Lower lobe of right lung (tissue), 2 donors: ENCODE measurements around the gene CREG1. TPM values are rescaled to one million over a fixed set of nuclear protein-coding genes. Genes with fewer than 3 reads are reported as not detected.

Experiments
- ATAC-seq, 2 donors: fragments of 200-7000 bp; cut with Tn5 transposase; one replicate each; pipeline ENCODE4 v1.9.1; 2020 to 2022; ENCODE audit warnings: mild to moderate bottlenecking in 2 of 2, moderate library complexity in 2 of 2
- DNase-seq: peaks from one replicate; pipeline ENCODE4 v3.0.0-alpha.2; 2020
- H3K27ac ChIP-seq: fragments of 200-600 bp; one replicate; pipeline ENCODE4 v1.8.0; 2022
- H3K27me3 ChIP-seq: fragments of 200-600 bp; one replicate; pipeline ENCODE4 v1.8.0; 2022; ENCODE audit warnings: low read depth
- H3K36me3 ChIP-seq: fragments of 200-600 bp; one replicate; pipeline ENCODE4 v1.8.0; 2022; ENCODE audit warnings: mild to moderate bottlenecking
- H3K4me1 ChIP-seq: fragments of 200-600 bp; one replicate; pipeline ENCODE4 v1.8.0; 2022
- H3K4me3 ChIP-seq: fragments of 200-600 bp; one replicate; pipeline ENCODE4 v1.8.0; 2022; ENCODE audit warnings: mild to moderate bottlenecking
- H3K9me3 ChIP-seq: fragments of 200-600 bp; one replicate; pipeline ENCODE4 v1.8.0; 2022
- intact Hi-C: fragments of 100-400 bp; cut with DNase I; formaldehyde crosslinking; loops from one replicate; pipeline ENCODE4 v1.11.0; 2022
- total RNA-seq: library from RNA; stranded (reverse); fragmentation: NEBNext Ultra II Directional; extraction: Animal tissue kit (Norgen Biotek cat#: 25700); gene quantifications from one replicate; pipeline ENCODE4 v1.2.1, GENCODE V29; 2021
- TF ChIP-seq, protein P1 (sequence below): fragments of 200-600 bp; IDR thresholded peaks from one replicate; pipeline ENCODE4 v1.8.0; 2022; ENCODE audit warnings: antibody characterized with exemption, mild to moderate bottlenecking
- donor health status: DM: no; HTN: yes; CAD: no; lungs with severe emphysema.

Gene CREG1
- total RNA-seq, 1 donor from 2014 or later: 161 TPM

GRCh38 chr1:167554028-167554779 is 642 bp upstream of the CREG1 start:
- H3K27me3 ChIP-seq: no peaks in the 10 kb centered on the region
- ATAC-seq (no peak), DNase-seq (no peak)
- H3K36me3 ChIP-seq: no peaks in the 10 kb centered on the region
- peaks cover 45% of the 10 kb centered on the region for H3K4me1 ChIP-seq
- H3K9me3 ChIP-seq: no peaks in the 10 kb centered on the region
- TF ChIP-seq, protein P1, sequence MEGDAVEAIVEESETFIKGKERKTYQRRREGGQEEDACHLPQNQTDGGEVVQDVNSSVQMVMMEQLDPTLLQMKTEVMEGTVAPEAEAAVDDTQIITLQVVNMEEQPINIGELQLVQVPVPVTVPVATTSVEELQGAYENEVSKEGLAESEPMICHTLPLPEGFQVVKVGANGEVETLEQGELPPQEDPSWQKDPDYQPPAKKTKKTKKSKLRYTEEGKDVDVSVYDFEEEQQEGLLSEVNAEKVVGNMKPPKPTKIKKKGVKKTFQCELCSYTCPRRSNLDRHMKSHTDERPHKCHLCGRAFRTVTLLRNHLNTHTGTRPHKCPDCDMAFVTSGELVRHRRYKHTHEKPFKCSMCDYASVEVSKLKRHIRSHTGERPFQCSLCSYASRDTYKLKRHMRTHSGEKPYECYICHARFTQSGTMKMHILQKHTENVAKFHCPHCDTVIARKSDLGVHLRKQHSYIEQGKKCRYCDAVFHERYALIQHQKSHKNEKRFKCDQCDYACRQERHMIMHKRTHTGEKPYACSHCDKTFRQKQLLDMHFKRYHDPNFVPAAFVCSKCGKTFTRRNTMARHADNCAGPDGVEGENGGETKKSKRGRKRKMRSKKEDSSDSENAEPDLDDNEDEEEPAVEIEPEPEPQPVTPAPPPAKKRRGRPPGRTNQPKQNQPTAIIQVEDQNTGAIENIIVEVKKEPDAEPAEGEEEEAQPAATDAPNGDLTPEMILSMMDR: no peak
- peak overlapping the region; percentile 88 for H3K4me3 ChIP-seq
- peak overlapping the region; percentile 92 for H3K27ac ChIP-seq
- intact Hi-C loops: no loop called here

DNA sequence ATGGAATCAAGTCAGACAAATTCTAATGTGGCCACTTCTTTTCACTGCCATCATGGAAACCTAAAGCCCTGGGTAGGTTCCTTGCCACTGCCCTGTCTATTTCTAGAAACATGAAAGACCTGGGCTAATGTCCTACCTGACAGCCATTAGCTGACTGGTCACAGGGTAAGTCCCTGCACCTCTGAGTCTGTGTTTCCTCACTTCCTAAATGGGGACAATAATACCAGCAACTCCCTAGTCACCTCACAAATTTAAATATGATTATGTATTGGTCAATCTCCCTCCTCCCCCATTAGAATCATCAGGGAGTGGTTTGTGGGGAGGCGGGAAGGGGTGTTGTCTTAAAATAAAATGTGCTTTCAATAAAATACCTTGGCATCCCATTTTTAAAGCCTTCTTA is 2.2 kb downstream of the CREG1 start:
- H3K4me3 ChIP-seq: no peak overlapping the region
- DNase-seq (no peak), ATAC-seq (no peak)
- H3K27ac ChIP-seq: no peak overlapping the region
- H3K4me1 ChIP-seq: peaks cover 57% of the 10 kb centered on the region
- peaks cover 15% of the 10 kb centered on the region for H3K36me3 ChIP-seq
- no peaks in the 10 kb centered on the region for H3K27me3 ChIP-seq
- TF ChIP-seq, protein P1: no peak
- no peaks in the 10 kb centered on the region for H3K9me3 ChIP-seq
- intact Hi-C loops: no loop called here

GRCh38 chr1:167548059-167548932 is 5.3 kb downstream of the CREG1 start:
- Histone ChIP-seq H3K27me3 (no peaks in the 10 kb centered on the region), H3K4me3 (no peak overlapping the region), H3K27ac (peak overlapping the region; percentile 58), H3K36me3 (peaks cover 46% of the 10 kb centered on the region), H3K9me3 (no peaks in the 10 kb centered on the region), H3K4me1 (peaks cover 51% of the 10 kb centered on the region)
- TF ChIP-seq, protein P1: no peak
- no peak for ATAC-seq
- DNase-seq: no peak
- intact Hi-C loops: no loop called here

GRCh38 chr1:167546935-167547334 is 6.6 kb downstream of the CREG1 start:
- TF ChIP-seq, protein P1: no peak
- H3K36me3 ChIP-seq: peaks cover 49% of the 10 kb centered on the region

GRCh38 chr1:167545349-167545748 is 8.2 kb downstream of the CREG1 start:
- Histone ChIP-seq H3K9me3 (no peaks in the 10 kb centered on the region), H3K4me3 (no peak overlapping the region), H3K4me1 (peaks cover 52% of the 10 kb centered on the region), H3K36me3 (peaks cover 53% of the 10 kb centered on the region), H3K27ac (no peak overlapping the region), H3K27me3 (no peaks in the 10 kb centered on the region)
- intact Hi-C loops: no loop called here
- no peak for ATAC-seq
- TF ChIP-seq, protein P1: no peak
- DNase-seq: no peak

More at GRCh38 chr1:167546935-167547334, 6.6 kb downstream of the CREG1 start:
- DNase-seq (no peak), ATAC-seq (no peak)
- Histone ChIP-seq H3K9me3 (no peaks in the 10 kb centered on the region), H3K27me3 (no peaks in the 10 kb centered on the region), H3K4me1 (peaks cover 50% of the 10 kb centered on the region), H3K4me3 (no peak overlapping the region), H3K27ac (no peak overlapping the region)
- intact Hi-C loops: no loop called here
